DND-41 (cell line): ENCODE results near the gene TAF8.
"Not testable (repeated sequence)": the region's sequence is repeated elsewhere in the genome, so short reads cannot be mapped to it uniquely, and the experiment has no call there.

Experiments
- ATAC-seq: fragments of 200-7000 bp; cut with Tn5 transposase; 3 replicates; pipeline ENCODE4 v1.9.1; 2021; ENCODE audit warnings: low read depth; ENCODE audit not compliant: insufficient read depth
- DNase-seq: peaks from one replicate; pipeline ENCODE4 v3.0.0-alpha.2; 2020
- H2AFZ ChIP-seq: 2 replicates; pipeline ENCODE4 v1.6.0; 2012; ENCODE audit warnings: low read depth, low read length
- H3K27ac ChIP-seq: 2 replicates; pipeline ENCODE4 v1.5.1; 2012; ENCODE audit warnings: low read length, inconsistent platforms
- H3K27me3 ChIP-seq: fragments of 200-600 bp; sonication (generic); 2 replicates; pipeline ENCODE4 v1.6.0; 2012; ENCODE audit warnings: low read length, mild to moderate bottlenecking, inconsistent platforms; ENCODE audit not compliant: insufficient read depth, poor library complexity
- H3K36me3 ChIP-seq: 2 replicates; pipeline ENCODE4 v1.5.1; 2012; ENCODE audit warnings: low read length, inconsistent platforms; ENCODE audit not compliant: insufficient read depth
- H3K4me1 ChIP-seq: 2 replicates; pipeline ENCODE4 v1.5.1; 2012; ENCODE audit warnings: mild to moderate bottlenecking, low read length; ENCODE audit not compliant: insufficient read depth
- H3K4me2 ChIP-seq: 2 replicates; pipeline ENCODE4 v1.6.0; 2012; ENCODE audit warnings: mild to moderate bottlenecking, moderate library complexity, low read length, inconsistent platforms; ENCODE audit not compliant: insufficient read depth
- H3K4me3 ChIP-seq, 2 experiments: fragments of 200-600 bp in 1 of 2; shearing (Covaris generic) in 1 of 2; 2 replicates each; pipeline ENCODE4 v1.5.1; 2012 to 2016; ENCODE audit warnings: inconsistent platforms in 2 of 2, low read length in 2 of 2, mild to moderate bottlenecking in 2 of 2, low read depth in 1 of 2, moderate library complexity in 1 of 2
- H3K79me2 ChIP-seq: 2 replicates; pipeline ENCODE4 v1.6.0; 2012; ENCODE audit warnings: low read length, inconsistent platforms; ENCODE audit not compliant: insufficient read depth
- H3K9ac ChIP-seq: 2 replicates; pipeline ENCODE4 v1.6.0; 2012; ENCODE audit warnings: low read depth, mild to moderate bottlenecking, inconsistent platforms, low read length, moderate library complexity
- H3K9me3 ChIP-seq: 2 replicates; pipeline ENCODE4 v1.5.1; 2012; ENCODE audit warnings: low read length, moderate library complexity, mild to moderate bottlenecking, inconsistent platforms; ENCODE audit not compliant: insufficient read depth, severe bottlenecking
- H4K20me1 ChIP-seq: 2 replicates; pipeline ENCODE4 v1.6.0; 2012; ENCODE audit warnings: low read length; ENCODE audit not compliant: insufficient read depth
- CTCF ChIP-seq: IDR thresholded peaks from 2 replicates; pipeline ENCODE4 v1.5.1; 2012; ENCODE audit warnings: borderline replicate concordance, low read length, moderate library complexity, mild to moderate bottlenecking; ENCODE audit not compliant: poor library complexity, severe bottlenecking; ENCODE audit errors: extremely low read depth
- EZH2 ChIP-seq: IDR thresholded peaks from 3 replicates; pipeline ENCODE4 v1.6.1; 2012; ENCODE audit warnings: borderline replicate concordance, low read depth, mild to moderate bottlenecking, moderate library complexity, low read length, inconsistent platforms; ENCODE audit not compliant: severe bottlenecking

The TAF8 gene

GRCh38 chr6:42050297-42051267 lies at the start of gene TAF8:
TAF8 (plus strand) TSS chr6:42050524; CDS start chr6:42050542, 18 bp downstream.
- Histone ChIP-seq H3K4me3 (peak within 1 kb of the TSS; percentile 81 to 88), H3K4me1 (peaks cover 73% of the 10 kb centered on the region), H3K36me3 (peaks cover 38% of the 10 kb centered on the region), H3K79me2 (peaks cover 63% of the 10 kb centered on the region), H3K4me2 (peak within 1 kb of the TSS; percentile 87), H3K9ac (peak within 1 kb of the TSS; percentile 76), H4K20me1 (peaks cover 3% of the 10 kb centered on the region), H3K27me3 (no peaks in the 10 kb centered on the region), H2AFZ (peak within 1 kb of the TSS; percentile 82), H3K27ac (peak within 1 kb of the TSS; percentile 99), H3K9me3 (no peaks in the 10 kb centered on the region)
- peak; percentile 71 for ATAC-seq
- TF ChIP-seq CTCF (no peak), EZH2 (no peak)
- DNase-seq: peak; percentile 94

- H2AFZ ChIP-seq: no peak overlapping the region
- peak; percentile 49; the same call in 1 of the 3 replicates for ATAC-seq
These were observed 48.8 kb upstream of the TAF8 start for GRCh38 chr6:42001506-42001905.

GRCh38 chr6:42003658-42004057 lies 46.7 kb upstream of the TAF8 start:
- H3K4me1 ChIP-seq: peaks cover 37% of the 10 kb centered on the region
- not testable (repeated sequence) for H3K9me3 ChIP-seq, H4K20me1 ChIP-seq, ATAC-seq, H3K4me3 ChIP-seq, H3K4me2 ChIP-seq, H3K9ac ChIP-seq, H3K27ac ChIP-seq, H2AFZ ChIP-seq, H3K27me3 ChIP-seq, DNase-seq
- H3K36me3 ChIP-seq: peaks cover 10% of the 10 kb centered on the region; the same call in 1 of the 2 replicates
- H3K79me2 ChIP-seq: peaks cover 68% of the 10 kb centered on the region

More at GRCh38 chr6:42001506-42001905, 48.8 kb upstream of the TAF8 start:
- H3K9me3 ChIP-seq: peaks cover 2% of the 10 kb centered on the region
- TF ChIP-seq CTCF (no peak), EZH2 (no peak)
- peak overlapping the region; percentile 17 for H3K27ac ChIP-seq
- peaks cover 58% of the 10 kb centered on the region for H3K79me2 ChIP-seq
- H4K20me1 ChIP-seq: no peaks in the 10 kb centered on the region
- H3K9ac ChIP-seq: no peak overlapping the region
- peaks cover 16% of the 10 kb centered on the region for H3K4me1 ChIP-seq
- no peaks in the 10 kb centered on the region for H3K27me3 ChIP-seq
- peaks cover 10% of the 10 kb centered on the region; the same call in 1 of the 2 replicates for H3K36me3 ChIP-seq
- no peak overlapping the region for H3K4me3 ChIP-seq
- peak; percentile 26 for DNase-seq
- no peak overlapping the region for H3K4me2 ChIP-seq
